ENCODE measurements around the gene SLC15A1. TPM values are rescaled to one million over a fixed set of nuclear protein-coding genes. Genes with fewer than 3 reads are reported as not detected.
"Not testable (repeated sequence)": the region's sequence is repeated elsewhere in the genome, so short reads cannot be mapped to it uniquely, and the experiment has no call there.

SLC15A1 gene
- total and polyA plus RNA-seq, 2 experiments from 2014 or later, result 7.5 to 18.7 TPM

GRCh38 chr13:98641075-98641474 is 111.4 kb downstream of the SLC15A1 start:
- Histone ChIP-seq H3K9me3 (ENCODE audit: low read depth) (no peaks in the 10 kb centered on the region), H3K4me1 (ENCODE audit: insufficient read depth) (no peaks in the 10 kb centered on the region), H3K27ac (no peak overlapping the region), H2AFZ (no peak overlapping the region), H3K9me2 (replicated peaks; ENCODE audit: insufficient read depth) (no peaks in the 10 kb centered on the region), H3K4me3 (no peak overlapping the region), H3K27me3 (no peaks in the 10 kb centered on the region), H3K79me2 (no peaks in the 10 kb centered on the region), H4K20me1 (ENCODE audit: insufficient read depth, poor library complexity, severe bottlenecking) (no peaks in the 10 kb centered on the region), H3K36me3 (replicated peaks; ENCODE audit: insufficient read depth, low read depth) (no peaks in the 10 kb centered on the region), H3K4me2 (no peak overlapping the region)
- DNase-seq (ENCODE audit: low spot score), result no peak
- 96% methylated on average over 13 of the region's 13 CpGs for WGBS (ENCODE audit: low lambda C conversion rate, missing lambda C conversion rate)
- TF ChIP-seq EZH2phosphoT487 (IDR thresholded peaks at IDR 0.05; ENCODE audit: low read depth, severe bottlenecking, unreplicated experiment) (no peak), EZH2 (IDR thresholded peaks at IDR 0.05; ENCODE audit: borderline replicate concordance) (no peak), CTCF (IDR thresholded peaks at IDR 0.05; ENCODE audit: poor library complexity) (no peak)

- not testable (repeated sequence) for H3K9me3 ChIP-seq (ENCODE audit: low read depth); H3K4me2 ChIP-seq; H3K27me3 ChIP-seq; H3K4me1 ChIP-seq (ENCODE audit: insufficient read depth); H3K9me2 ChIP-seq (replicated peaks; ENCODE audit: insufficient read depth); H3K4me3 ChIP-seq; H3K79me2 ChIP-seq; H2AFZ ChIP-seq; DNase-seq (ENCODE audit: low spot score); H3K27ac ChIP-seq; H3K36me3 ChIP-seq (replicated peaks; ENCODE audit: insufficient read depth, low read depth); H4K20me1 ChIP-seq (ENCODE audit: insufficient read depth, poor library complexity, severe bottlenecking)
- 90% methylated on average over 4 of the region's 4 CpGs for WGBS (ENCODE audit: low lambda C conversion rate, missing lambda C conversion rate)
Measured at GRCh38 chr13:98639785-98640184, 112.7 kb downstream of the SLC15A1 start.

- not testable (repeated sequence) for H3K27ac ChIP-seq; H3K9me3 ChIP-seq (ENCODE audit: low read depth); H3K9me2 ChIP-seq (replicated peaks; ENCODE audit: insufficient read depth); H4K20me1 ChIP-seq (ENCODE audit: insufficient read depth, poor library complexity, severe bottlenecking); H2AFZ ChIP-seq; H3K4me1 ChIP-seq (ENCODE audit: insufficient read depth); H3K4me2 ChIP-seq; H3K27me3 ChIP-seq; H3K36me3 ChIP-seq (replicated peaks; ENCODE audit: insufficient read depth, low read depth); DNase-seq (ENCODE audit: low spot score); H3K4me3 ChIP-seq; H3K79me2 ChIP-seq
- WGBS (ENCODE audit: low lambda C conversion rate, missing lambda C conversion rate), result 91% methylated on average over 8 of the region's 8 CpGs
Measured at GRCh38 chr13:98638352-98638751, 114.1 kb downstream of the SLC15A1 start.

Small RNA genes within 50 kb of the gene (small RNA-seq; reads per million reads assigned to genes)
- gene RN7SL60P, result not detected

Other genes starting within 250 kb of the SLC15A1 start
- gene STK24, start 175.6 kb downstream of the SLC15A1 start, total RNA-seq, result 68.9 and 74.4 TPM in 2 replicates
- gene STK24, start 175.6 kb downstream of the SLC15A1 start, polyA plus RNA-seq, result 62.5 and 71.2 TPM in 2 replicates
- 25.1 and 38.9 TPM in 2 replicates for gene DOCK9, start 225.4 kb upstream of the SLC15A1 start, total RNA-seq
- gene DOCK9, start 225.4 kb upstream of the SLC15A1 start, polyA plus RNA-seq, result 16.4 and 23.6 TPM in 2 replicates

Data from hepatocyte (in vitro differentiated cells).